ELF-1 (cell line): ENCODE measurements around the gene RAB30.

ENCODE experiments used
- DNase-seq: peaks from one replicate; pipeline ENCODE4 v3.0.0-alpha.2; 2016; ENCODE audit warnings: low read depth, low spot score

The RAB30 gene

GRCh38 chr11:83071567-83072349 lies at the start of gene RAB30:
Gene RAB30, minus strand, starts transcription at chr11:83071897. Its CDS starts 74,581 bp downstream, at chr11:82997316.
- DNase-seq, result peak; percentile 99

DNA sequence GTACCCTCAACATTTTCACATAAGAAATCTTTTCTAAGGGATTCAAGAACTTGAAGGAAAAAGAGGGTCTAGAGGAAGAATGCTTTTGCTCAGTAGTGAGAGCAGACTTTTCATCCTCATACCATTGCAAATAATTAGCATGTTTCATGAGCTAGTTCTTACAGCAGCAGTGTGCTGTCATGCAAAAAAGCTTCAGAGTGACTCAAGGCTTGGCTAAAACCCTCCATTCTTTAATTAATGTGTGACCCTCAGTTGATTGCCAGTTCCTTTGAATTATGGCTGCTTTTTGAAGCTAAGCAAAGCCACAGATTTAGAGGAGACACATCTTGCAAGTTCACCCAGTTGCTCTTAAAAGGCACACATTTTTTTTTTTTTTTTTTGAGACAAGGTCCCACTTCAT lies 48.6 kb upstream of the RAB30 start:
- no peak for DNase-seq

- DNase-seq, result no peak
These were observed 47.5 kb upstream of the RAB30 start for GRCh38 chr11:83119216-83119615.

DNA sequence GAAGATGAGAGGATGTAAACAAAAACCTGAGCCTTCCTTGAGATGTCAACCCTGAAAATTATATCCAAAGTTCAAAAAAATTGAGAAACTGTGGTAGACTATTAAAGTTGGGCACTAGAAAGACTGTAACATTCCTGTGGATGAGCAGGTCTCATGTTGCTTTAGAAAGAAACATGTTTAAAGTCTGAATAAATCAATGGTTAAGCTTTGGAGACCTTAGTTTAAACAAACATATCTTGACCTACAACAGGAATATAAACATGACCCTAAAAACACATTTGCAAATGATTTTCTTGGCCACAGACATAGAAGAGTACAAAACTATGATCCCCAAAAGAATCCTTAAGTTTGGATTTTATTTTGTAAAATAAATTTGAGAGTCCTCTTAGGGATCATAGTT lies 47.1 kb upstream of the RAB30 start:
- no peak for DNase-seq

- no peak for DNase-seq
These were observed 44.4 kb upstream of the RAB30 start for GRCh38 chr11:83116015-83116641.

- peak; percentile 45 for DNase-seq
These were observed 43.9 kb upstream of the RAB30 start for GRCh38 chr11:83115551-83115950.

GRCh38 chr11:83115026-83115425 lies 43.3 kb upstream of the RAB30 start:
- no peak for DNase-seq

GRCh38 chr11:83112886-83113285 lies 41.2 kb upstream of the RAB30 start:
- DNase-seq, result no peak

- no peak for DNase-seq
These were observed 33.5 kb upstream of the RAB30 start for GRCh38 chr11:83105168-83105567.

GRCh38 chr11:83102834-83103233 lies 31.1 kb upstream of the RAB30 start:
- no peak for DNase-seq

GRCh38 chr11:83097429-83098075 lies 25.9 kb upstream of the RAB30 start:
- no peak for DNase-seq

DNA sequence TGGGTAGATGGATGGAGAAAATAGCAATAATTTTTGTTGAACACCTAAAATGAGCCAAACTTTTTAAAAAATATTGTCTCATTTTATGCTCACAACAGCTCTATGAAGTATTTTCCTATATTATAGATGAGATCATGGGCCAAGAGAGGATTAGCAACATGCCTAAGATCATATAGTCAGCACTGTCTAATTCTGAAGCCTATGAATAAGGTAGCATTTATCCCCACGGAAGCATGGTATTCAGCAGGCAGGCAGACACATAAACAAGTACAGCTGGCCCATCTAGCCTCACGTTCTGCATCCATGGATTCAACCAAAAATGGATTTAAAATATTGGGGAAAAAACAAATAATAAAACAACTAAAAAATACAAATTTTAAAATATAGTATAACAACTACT lies 21.9 kb upstream of the RAB30 start:
- DNase-seq, result no peak

DNA sequence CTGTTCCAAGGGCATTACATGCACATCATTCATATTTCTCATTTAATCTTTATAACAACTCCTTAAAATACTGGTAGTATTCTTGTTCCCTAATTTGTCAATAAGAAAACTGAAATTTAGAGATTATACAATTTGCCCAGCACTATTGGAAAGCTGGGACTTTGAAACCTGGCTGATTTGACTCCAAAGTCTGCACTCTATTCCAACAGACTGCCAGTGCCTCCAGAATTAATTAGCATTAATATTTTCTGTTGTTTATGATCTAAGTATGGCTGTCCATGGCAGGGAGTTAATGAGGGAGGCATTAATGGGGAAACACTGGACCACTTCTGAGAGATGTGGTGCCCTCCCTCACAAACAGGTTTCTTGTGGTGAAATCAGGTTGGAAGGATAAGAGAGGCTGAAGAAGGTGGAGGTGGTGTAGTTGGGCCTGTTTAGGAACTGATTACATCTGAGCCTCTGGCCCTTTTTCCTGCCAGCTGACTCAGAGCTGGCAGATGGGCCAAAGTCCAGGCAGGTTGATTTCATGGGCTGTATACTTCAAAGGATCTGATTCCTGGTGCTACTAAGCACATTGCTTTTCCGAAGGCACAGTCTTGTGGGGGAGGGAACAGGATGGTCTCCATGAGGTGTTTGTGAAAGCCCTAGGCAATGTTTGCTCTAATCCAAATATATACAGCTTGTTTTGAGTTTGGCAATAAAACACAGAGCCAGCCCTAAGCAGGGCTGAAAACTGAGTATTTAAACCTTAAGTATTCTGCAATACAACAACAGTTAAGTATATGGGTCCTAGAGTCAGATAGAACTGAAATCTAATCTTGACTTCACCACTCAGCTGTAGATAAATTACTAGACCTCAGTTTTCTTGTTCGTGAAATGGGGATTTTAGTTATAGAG lies 21.0 kb upstream of the RAB30 start:
- DNase-seq, result peak; percentile 94

DNA sequence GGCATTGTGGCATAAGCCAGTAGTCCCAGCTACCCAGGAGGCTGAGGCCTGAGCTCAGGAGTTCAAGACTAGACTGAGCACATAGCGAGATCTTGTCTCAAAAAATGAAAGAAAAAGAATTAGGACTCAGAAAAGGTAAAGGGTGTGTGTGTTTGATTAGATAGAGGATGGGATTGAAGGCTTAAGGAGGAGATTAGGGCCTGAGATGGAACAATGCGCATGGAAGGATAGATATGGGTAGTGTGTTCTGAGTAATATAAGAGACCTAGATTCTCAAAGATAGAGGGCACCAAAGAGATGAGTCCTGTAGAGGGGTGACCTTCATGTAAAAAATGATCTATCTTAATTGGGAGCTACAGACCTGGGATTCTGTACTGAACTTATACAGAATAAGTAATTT lies 17.3 kb upstream of the RAB30 start:
- no peak for DNase-seq

DNA sequence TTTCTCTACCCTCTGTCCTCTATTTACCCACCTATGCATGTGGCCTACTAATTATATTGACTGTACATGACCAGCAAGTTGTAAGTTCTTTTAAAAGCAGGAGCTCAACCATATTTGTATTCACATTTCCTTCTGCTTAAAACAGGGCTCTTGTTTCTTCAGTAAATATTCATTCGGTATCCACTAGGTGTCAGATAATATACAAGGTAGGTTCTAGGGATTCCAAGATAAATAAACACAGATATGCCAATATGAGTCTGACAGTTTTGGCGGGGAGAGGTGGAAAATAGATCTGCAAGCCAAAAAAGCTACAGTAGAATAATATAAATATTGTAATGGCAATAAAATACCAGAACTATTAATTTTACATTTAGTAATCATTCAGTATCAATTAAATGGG lies 15.3 kb upstream of the RAB30 start:
- DNase-seq, result no peak

- DNase-seq, result no peak
These were observed 8.1 kb upstream of the RAB30 start for GRCh38 chr11:83079820-83080219.

DNA sequence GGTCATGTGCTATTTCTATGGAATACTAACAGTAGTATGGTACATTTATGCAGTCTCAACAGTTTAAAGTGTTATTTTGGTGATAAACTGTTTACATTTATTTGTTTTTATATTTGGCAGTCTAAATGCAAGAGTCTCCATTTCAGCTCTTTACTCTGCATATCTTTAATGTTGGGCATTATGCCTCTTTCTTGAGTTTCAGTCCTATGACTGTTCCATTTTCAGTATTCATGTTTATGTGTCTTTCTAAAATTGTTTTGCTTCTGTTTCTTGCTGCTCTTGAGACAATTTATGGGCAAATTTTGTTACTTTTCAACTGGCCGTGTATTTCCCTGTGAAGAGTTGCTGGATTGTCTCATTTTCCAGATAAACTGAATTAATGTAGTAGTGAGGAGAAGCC lies 6.6 kb upstream of the RAB30 start:
- DNase-seq, result no peak

DNA sequence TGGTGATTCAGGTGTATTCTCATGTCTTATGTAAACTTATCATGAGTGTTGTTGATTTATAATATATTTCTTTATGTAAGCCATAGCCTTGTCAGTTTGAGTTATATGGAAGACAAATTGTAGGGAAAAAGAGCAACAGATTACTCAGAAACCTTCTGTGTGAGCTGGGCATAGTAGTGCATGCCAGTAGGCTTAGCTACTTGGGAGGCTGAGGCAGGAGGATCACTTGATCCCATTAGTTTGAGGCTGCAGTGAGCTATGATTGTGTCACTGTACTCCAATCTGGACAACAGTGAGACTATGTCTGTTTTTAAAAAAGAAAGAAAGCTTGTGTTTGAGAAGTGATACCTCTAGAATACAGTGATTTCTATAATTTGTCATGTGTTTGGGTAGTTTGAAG lies 2.2 kb upstream of the RAB30 start:
- no peak for DNase-seq

- DNase-seq, result no peak
These were observed 1.6 kb upstream of the RAB30 start for GRCh38 chr11:83073258-83073657.

GRCh38 chr11:83072350-83073242 lies 899 bp upstream of the RAB30 start:
- DNase-seq, result peak; percentile 28
